ENCODE measurements around the gene EDIL3. TPM values are rescaled to one million over a fixed set of nuclear protein-coding genes. Genes with fewer than 3 reads are reported as not detected.

The EDIL3 gene
- total RNA-seq, 3 donors from 2014 or later: 29.7 to 39.8 (median 39.6) TPM

DNA sequence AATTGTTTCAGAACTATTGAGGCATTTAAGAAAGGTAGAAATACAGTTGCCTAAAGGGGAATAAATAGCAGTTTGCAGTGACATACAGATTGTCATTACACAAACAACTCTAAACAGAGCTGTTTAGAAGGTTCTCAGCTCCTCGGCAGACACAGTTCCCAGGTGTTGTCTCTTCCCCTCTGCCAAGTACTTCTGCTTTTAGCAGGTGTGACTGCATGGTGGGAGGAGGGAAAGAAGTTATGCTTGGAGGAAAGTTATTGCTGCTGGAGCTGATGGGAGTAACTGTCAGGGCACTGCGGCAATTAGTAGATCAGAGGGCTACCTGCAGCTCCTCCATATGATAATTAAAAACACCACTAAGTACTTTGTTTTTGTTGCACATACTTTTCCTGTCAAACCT, 14.5 kb downstream of the EDIL3 start:
- peaks cover 5% of the 10 kb centered on the region for H3K4me1 ChIP-seq (ENCODE audit: low read depth)
- no peaks in the 10 kb centered on the region for H3K9me3 ChIP-seq
- ATAC-seq (peak; percentile 72), DNase-seq (peak in 1 of 3 donors; percentile 14)
- intact Hi-C loops (cut with DNase I, micrococcal nuclease): no loop called here
- H3K4me3 ChIP-seq: no peak overlapping the region
- TF ChIP-seq, protein P1, sequence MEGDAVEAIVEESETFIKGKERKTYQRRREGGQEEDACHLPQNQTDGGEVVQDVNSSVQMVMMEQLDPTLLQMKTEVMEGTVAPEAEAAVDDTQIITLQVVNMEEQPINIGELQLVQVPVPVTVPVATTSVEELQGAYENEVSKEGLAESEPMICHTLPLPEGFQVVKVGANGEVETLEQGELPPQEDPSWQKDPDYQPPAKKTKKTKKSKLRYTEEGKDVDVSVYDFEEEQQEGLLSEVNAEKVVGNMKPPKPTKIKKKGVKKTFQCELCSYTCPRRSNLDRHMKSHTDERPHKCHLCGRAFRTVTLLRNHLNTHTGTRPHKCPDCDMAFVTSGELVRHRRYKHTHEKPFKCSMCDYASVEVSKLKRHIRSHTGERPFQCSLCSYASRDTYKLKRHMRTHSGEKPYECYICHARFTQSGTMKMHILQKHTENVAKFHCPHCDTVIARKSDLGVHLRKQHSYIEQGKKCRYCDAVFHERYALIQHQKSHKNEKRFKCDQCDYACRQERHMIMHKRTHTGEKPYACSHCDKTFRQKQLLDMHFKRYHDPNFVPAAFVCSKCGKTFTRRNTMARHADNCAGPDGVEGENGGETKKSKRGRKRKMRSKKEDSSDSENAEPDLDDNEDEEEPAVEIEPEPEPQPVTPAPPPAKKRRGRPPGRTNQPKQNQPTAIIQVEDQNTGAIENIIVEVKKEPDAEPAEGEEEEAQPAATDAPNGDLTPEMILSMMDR (IDR thresholded peaks at IDR 0.05): no peak
- no peaks in the 10 kb centered on the region for H3K36me3 ChIP-seq (ENCODE audit: low read depth)

- DNase-seq (no peak), ATAC-seq (no peak)
Observed at GRCh38 chr5:84364043-84364442, 20.6 kb downstream of the EDIL3 start.

GRCh38 chr5:84362061-84362720, 22.5 kb downstream of the EDIL3 start:
- Histone ChIP-seq H3K4me1 (ENCODE audit: low read depth) (no peaks in the 10 kb centered on the region), H3K36me3 (ENCODE audit: low read depth) (no peaks in the 10 kb centered on the region), H3K4me3 (no peak overlapping the region), H3K9me3 (no peaks in the 10 kb centered on the region)
- no peak for ATAC-seq
- TF ChIP-seq, protein P1 (IDR thresholded peaks at IDR 0.05): no peak
- intact Hi-C loops (cut with DNase I, micrococcal nuclease): no loop called here
- DNase-seq: no peak

More at GRCh38 chr5:84364043-84364442, 20.6 kb downstream of the EDIL3 start:
- TF ChIP-seq, protein P1 (IDR thresholded peaks at IDR 0.05): no peak
- H3K4me1 ChIP-seq (ENCODE audit: low read depth): no peaks in the 10 kb centered on the region
- H3K4me3 ChIP-seq: no peak overlapping the region
- no peaks in the 10 kb centered on the region for H3K36me3 ChIP-seq (ENCODE audit: low read depth)
- intact Hi-C loops (cut with DNase I, micrococcal nuclease): no loop called here
- H3K9me3 ChIP-seq: no peaks in the 10 kb centered on the region

GRCh38 chr5:84361572-84361971, 23.1 kb downstream of the EDIL3 start:
- H3K4me1 ChIP-seq (ENCODE audit: low read depth): no peaks in the 10 kb centered on the region
- no peaks in the 10 kb centered on the region for H3K36me3 ChIP-seq (ENCODE audit: low read depth)
- ATAC-seq (no peak), DNase-seq (no peak)
- intact Hi-C loops (cut with DNase I, micrococcal nuclease): no loop called here
- TF ChIP-seq, protein P1 (IDR thresholded peaks at IDR 0.05): no peak
- no peak overlapping the region for H3K4me3 ChIP-seq
- H3K9me3 ChIP-seq: no peaks in the 10 kb centered on the region

GRCh38 chr5:84360056-84360455, 24.6 kb downstream of the EDIL3 start:
- intact Hi-C loops (cut with DNase I, micrococcal nuclease): no loop called here
- peak; percentile 70 for ATAC-seq
- TF ChIP-seq, protein P1 (IDR thresholded peaks at IDR 0.05): no peak

More at GRCh38 chr5:84360056-84360455, 24.6 kb downstream of the EDIL3 start:
- DNase-seq: no peak
- Histone ChIP-seq H3K36me3 (ENCODE audit: low read depth) (no peaks in the 10 kb centered on the region), H3K4me3 (no peak overlapping the region), H3K9me3 (no peaks in the 10 kb centered on the region), H3K4me1 (ENCODE audit: low read depth) (no peaks in the 10 kb centered on the region)
